Cardiac fibroblast (primary cell): ENCODE measurements around the gene CEP170B.
"Not testable (repeated sequence)": the region's sequence is repeated elsewhere in the genome, so short reads cannot be mapped to it uniquely, and the experiment has no call there.

Source experiments
- DNase-seq, 2 donors: peaks; one replicate each; pipeline versions ENCODE4 v3.0.0 to v3.0.0-alpha.2; 2010; ENCODE audit warnings: low read depth in 2 of 2
- H3K4me3 ChIP-seq, 2 donors: replicated peaks in 1 of 2; 1 replicate in 1 of 2; 2 replicates in 1 of 2; pipeline ENCODE4 v1.5.1; 2011; ENCODE audit warnings: low read depth in 2 of 2, low read length in 2 of 2, mild to moderate bottlenecking in 2 of 2, moderate library complexity in 1 of 2
- TF ChIP-seq, protein P1 (sequence below): IDR thresholded peaks from one replicate; pipeline ENCODE4 v1.5.1; 2011; ENCODE audit warnings: low read depth, mild to moderate bottlenecking, low read length, inconsistent platforms

Gene CEP170B

DNA sequence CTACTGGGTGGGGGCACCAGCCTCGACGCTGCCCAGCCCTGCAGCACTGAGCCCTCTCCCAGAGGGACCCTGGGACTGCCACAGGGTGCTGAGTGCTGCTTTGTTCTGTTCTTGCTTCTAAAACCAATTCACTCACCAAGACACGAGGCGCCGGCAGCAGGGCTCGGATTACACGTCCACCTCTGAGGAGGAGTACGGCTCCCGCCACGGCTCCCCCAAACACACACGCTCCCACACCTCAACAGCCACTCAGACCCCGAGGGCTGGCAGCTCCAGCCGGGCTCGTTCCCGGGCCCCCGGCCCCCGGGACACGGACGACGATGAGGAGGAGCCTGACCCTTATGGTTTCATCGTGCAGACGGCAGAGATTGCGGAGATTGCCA lies 24.3 kb downstream of the CEP170B start:
- DNase-seq = no peak
- no peak overlapping the region for H3K4me3 ChIP-seq
- TF ChIP-seq, protein P1, sequence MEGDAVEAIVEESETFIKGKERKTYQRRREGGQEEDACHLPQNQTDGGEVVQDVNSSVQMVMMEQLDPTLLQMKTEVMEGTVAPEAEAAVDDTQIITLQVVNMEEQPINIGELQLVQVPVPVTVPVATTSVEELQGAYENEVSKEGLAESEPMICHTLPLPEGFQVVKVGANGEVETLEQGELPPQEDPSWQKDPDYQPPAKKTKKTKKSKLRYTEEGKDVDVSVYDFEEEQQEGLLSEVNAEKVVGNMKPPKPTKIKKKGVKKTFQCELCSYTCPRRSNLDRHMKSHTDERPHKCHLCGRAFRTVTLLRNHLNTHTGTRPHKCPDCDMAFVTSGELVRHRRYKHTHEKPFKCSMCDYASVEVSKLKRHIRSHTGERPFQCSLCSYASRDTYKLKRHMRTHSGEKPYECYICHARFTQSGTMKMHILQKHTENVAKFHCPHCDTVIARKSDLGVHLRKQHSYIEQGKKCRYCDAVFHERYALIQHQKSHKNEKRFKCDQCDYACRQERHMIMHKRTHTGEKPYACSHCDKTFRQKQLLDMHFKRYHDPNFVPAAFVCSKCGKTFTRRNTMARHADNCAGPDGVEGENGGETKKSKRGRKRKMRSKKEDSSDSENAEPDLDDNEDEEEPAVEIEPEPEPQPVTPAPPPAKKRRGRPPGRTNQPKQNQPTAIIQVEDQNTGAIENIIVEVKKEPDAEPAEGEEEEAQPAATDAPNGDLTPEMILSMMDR = no peak

DNA sequence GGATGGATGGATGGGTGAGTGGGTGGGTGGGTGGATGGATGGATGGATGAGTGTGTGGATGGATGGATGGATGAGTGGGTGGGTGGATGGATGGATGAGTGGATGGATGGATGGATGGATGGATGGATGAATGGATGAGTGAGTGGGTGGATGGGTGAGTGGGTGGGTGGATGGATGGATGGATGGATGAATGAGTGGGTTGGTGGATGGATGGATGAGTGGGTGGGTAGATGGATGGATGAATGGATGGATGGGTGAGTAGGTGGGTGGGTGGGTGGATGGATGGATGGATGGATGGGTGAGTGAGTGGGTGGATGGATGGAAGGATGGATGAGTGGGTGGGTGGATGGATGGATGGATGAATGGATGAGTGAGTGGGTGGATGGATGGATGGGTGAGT lies 25.2 kb downstream of the CEP170B start:
- not testable (repeated sequence) for DNase-seq, H3K4me3 ChIP-seq

- no peak overlapping the region for H3K4me3 ChIP-seq
- TF ChIP-seq, protein P1 = no peak
- DNase-seq = no peak
These were observed 26.1 kb downstream of the CEP170B start for GRCh38 chr14:104891121-104891551.

GRCh38 chr14:104891664-104892530 lies 26.8 kb downstream of the CEP170B start:
- H3K4me3 ChIP-seq = no peak overlapping the region
- TF ChIP-seq, protein P1 = no peak
- DNase-seq = no peak

DNA sequence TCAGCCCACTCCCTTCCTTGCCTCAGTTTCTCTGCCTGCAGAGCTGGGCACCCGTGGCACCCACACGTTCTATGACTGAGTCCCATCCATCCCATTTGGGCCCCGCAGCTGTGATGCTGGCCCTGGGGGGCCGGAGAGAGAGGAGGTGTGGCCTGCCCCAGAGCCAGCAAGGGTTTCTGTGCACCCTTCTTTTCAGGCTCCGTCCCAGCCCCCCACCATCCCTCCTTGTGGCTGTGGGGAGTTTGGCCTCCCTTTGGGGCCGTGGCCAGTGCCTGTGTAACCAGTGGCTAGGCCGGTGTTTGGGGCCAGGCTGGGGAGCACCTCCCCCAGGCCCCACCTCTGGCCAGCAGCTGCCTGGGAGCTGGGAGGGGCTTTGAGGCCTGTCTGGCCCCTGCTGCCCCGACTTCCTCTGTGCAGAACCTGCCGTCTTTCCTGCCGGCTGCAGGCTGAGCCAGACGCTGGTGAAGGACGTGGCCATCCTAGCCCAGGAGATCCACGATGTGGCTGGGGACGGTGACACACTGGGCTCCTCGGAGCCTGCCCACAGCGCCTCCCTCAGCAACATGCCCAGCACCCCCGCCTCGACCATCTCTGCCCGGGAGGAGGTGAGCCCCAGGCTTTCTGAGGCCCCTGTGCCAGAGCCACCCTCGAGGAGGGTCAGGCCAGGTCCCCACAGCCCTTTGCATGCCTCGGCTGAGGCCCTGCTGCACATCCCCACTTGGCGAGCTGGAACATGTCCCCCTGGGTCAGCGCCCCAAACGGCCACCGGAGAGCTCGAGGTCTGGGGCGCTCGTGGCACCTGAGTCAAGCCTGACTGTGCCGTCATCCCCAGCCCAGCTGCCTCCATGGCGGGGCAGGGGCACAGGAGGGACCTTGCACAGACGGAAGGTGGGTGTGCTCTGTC lies 27.7 kb downstream of the CEP170B start:
- no peak overlapping the region for H3K4me3 ChIP-seq
- no peak for DNase-seq
- TF ChIP-seq, protein P1 = no peak

- no peak for DNase-seq
- H3K4me3 ChIP-seq = no peak overlapping the region
- TF ChIP-seq, protein P1 = no peak
These were observed 28.6 kb downstream of the CEP170B start for GRCh38 chr14:104893435-104894207.
